NCI-H526 (cell line): ENCODE measurements around the gene GOLGA8B.
"Not testable (repeated sequence)": the region's sequence is repeated elsewhere in the genome, so short reads cannot be mapped to it uniquely, and the experiment has no call there.

Source experiments
- DNase-seq, 2 experiments: peaks; one replicate each; lab custom pipeline; 2025; lab: John Stamatoyannopoulos, UW

Gene GOLGA8B

DNA sequence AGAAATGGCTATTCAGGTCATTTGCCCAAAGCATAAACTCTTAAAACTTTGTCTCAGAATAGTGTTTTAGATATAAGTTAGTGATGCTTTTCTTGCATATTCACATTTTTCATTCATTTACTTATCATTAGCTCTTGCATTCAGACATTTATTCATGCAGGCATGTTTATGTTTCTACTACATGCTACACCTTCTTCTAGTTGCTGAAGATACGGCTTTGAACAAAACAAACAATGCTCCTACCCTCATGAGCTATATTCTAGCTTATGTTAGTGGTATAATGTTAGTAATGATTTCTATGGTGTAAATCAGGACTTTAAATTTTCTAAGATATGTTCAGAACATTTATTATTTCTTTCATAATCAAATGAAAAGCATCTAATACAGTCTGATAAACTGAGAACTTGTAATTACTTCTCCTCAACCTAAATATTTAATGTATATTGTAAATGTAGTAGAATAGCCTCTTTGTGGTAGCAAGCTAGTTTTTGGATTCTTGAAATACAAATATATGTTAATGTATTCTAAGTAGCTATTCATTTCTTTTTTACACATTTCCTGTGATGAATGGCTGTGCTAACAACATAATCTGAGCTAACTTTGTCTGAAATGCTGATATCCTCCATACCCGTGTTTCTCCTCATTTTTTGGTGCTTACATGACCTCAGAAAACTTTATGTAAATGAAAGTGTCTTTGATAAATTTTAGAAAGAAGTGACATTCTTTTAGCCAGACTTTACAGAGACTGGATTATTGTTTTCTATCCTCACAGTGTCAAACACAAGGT, 15.5 kb upstream of the GOLGA8B start:
- no peak for DNase-seq

DNA sequence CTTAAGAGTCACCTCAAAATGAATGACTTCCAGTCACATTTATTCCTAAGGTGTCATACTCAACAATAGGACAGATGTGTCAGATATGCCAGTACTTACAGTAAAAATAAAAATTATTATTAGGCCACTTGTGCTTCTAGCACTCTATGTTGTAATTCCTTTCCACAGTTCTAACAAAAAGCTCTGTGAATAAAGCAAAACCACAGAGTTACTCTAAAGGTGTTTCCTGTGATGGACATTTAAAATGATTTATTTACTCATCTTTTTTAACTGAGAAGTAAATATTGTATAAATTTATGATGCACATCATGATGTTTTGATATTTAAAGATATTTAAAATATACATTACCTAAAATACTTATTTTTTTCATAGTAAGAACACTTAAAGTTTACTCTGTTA, 13.9 kb upstream of the GOLGA8B start:
- DNase-seq = no peak

DNA sequence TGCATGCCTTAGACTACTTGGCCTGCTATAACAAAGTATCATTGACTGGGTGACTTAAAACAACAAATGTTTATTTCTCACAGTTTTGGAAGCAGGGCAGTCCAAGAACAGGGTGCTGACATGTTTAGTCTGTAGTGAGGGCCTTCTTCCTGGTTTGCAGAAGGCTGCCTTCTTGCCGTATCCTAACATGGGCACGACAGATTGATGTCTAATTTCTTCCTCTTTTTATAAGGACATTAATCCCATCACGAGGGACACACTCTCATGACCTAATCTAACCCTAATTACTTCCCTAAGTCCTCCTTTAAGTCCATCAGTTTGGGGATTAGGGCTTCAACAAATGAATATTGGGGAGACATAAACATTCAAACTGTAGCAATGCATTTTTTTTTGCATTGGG, 10.9 kb upstream of the GOLGA8B start:
- no peak for DNase-seq

DNA sequence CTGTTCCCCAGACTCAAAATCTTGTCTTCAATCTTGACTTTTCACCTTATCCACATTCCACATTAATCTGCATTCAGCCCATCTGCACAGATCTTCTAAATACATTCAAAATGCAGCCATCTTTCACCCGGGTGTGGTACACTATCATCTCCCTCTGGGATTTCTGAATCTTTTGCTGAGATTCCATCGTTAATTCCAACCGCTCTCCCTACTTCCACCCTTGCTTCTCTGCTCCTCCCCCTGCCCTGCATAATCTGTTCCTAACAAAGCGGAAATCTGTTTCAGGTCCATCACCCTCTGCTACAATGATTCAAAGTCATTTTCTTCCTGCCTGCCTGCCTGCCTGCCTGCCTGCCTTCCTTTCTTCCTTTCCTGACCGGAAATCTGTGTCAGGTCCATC, 7.9 kb upstream of the GOLGA8B start:
- no peak for DNase-seq

DNA sequence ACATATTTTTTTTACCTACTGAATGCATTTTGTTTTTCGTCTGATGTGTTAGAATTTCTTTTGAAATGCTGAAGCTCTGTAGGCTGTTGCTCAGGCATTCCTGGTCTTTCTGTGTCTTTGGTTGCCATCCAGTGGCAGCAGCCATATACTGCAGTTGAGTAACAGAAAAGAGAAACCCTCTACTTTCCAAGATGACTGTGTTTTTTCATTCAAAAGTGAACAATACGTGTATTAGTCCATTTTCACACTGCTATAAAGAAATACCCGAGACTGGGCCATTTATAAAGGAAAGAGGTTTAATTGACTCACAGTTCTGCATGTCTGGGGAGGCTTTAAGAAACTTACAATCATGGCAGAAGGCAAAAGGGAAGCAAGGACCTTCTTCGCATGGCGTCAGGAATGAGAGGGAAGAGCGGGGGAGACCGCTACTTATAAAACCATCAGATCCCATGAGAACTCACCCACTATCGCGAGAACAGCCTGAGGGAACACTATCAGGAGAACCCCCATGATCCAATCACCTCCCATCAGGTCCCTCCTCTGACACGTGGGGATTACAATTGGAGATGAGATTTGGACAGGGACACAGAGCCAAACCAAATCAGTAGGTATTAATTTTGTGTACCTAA, 4.7 kb upstream of the GOLGA8B start:
- peak; percentile 73 to 77 for DNase-seq

DNA sequence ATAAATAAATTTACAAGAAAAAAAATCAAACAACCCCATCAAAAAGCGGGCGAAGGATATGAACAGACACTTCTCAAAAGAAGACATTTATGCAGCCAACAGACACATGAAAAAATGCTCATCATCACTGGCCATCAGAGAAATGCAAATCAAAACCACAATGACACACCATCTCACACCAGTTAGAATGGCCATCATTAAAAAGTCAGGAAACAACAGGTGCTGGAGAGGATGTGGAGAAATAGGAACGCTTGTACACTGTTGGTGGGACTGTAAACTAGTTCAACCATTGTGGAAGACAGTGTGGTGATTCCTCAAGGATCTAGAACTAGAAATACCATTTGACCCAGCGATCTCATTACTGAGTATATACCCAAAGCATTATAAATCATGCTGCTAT, 2.5 kb upstream of the GOLGA8B start:
- not testable (repeated sequence) for DNase-seq

DNA sequence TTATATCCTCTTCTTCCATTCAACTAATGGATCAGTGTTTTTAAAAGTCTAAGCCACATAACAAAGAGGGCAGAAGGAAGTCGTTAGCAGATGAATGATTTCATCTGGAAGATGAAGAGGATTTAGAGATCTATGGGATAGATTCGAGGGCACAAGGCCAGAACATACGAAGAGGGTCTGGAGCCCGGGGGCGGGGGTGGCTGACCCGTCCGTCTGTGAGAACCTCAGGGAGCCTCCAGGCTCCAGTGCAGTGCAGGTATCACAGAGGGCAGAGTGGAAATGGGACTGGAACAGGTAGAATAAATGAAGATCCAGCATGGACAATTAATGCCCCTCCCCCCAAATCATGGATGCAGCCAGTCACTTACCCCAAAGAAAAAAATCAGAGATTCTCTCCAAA, 1.5 kb upstream of the GOLGA8B start:
- DNase-seq = no peak

DNA sequence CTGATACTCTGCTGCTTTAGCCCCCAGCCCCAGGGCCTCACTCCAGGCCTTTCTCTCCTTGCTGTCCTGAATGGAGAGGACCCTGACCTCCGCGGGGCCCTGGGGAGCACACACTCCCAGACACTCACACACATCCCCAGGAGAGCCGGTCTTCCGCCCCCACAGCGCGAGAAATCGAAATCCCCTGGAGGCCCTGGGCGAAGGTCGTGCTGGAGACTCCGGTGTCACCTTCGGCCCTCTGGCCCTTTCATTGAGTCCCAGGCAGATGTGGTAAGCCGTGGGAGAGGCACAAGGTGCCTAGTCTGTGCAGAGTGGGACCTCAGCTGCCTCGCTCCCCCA, 848 bp upstream of the GOLGA8B start:
- no peak for DNase-seq

DNA sequence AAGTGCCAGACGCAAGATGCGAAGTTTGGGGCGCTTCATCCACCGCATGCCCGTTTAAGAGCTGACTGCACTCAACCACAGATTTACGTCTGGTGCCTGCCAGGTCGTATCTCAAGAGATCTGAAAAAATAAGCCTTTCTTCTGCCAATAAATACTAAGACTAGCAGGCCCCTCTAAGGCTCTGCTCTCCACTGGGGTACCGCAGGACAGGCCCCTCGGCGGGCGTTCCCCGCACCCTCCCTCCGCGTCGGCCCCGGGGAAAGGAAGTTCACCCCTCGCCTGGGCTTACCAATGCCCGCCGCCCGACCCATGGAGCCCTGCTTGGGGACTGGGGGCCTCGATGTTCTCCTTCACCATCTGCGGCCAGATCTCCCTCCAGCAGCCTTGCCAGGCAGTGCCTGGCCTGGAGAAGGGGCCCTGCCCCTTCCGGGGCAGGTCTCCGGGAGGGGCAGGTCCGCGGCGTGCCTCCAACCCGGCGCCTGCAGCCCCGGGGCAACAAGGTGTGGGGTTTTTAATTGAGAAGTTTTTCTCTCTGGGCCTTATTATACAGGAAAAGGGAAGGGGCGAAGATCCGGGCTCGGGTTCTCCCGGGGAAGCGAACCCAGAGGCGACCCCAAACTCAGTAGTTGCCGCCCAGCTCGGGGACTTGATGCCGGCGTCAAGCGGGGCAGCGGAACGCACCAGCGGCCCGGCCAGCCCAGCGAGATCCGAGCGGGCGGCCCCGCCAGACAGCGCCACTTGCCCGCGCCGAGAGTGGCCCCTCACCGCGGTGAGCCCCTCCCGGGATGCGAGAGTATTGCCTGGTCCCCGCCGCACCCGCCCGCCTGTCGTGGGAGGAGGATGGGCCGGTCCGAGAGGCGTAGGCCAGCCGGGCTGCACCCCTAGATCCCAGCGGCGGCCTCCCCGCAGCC, 735 bp downstream of the GOLGA8B start:
- DNase-seq = peak in 1 of 2 experiments; percentile 68

DNA sequence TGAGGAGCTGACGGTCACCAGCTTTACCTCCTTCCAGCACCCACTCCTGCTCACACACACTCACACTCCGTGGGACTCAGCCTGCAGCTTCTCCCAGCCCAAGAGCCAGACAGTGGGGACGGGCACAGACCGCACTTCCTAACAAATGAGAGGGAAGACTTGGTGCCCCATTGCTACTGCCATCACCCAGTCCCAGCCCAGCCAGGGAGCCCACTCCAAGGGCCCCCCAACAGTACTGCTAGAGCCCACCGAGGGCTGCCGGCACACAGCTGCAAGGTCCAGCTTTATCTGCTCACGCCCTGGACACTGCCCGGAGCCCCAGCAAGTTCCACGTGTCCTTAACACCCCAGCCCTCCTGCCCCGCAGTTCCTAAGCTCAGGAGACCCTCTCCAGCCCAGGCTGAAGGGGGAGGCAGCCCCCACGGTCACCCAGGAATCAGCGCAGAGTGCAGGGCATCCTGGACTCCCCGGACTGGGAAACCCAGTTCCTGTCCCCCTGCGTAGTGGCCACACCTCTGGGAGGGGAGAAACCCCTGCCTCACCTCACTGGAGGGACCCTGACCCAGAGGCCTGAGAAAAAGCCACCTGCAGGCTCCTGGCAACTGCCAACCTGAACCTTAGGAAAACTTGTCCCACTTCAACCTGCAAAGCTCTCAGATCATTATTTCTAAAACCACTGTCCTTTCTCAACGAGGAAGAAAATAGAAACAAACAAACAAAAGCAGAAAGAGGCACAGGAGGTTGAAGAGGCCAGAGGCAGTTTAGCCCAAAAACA, 1.6 kb downstream of the GOLGA8B start:
- DNase-seq = not testable (repeated sequence)

DNA sequence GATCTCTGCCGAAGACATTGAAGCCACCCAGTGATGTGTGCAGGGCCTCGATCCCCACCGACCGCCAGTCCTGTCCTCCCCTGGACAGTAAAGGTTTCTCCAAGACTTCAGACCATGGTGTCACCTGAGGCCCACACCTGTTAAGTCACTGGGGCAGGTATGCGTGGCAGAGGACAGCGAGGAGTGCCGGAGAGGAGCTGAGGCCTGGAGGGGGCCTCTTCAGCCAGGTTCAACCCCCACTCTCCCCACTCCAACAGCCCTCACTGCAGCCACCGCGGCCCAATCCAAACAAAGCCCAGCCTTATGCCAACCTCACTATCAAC, 2.4 kb downstream of the GOLGA8B start:
- no peak for DNase-seq

DNA sequence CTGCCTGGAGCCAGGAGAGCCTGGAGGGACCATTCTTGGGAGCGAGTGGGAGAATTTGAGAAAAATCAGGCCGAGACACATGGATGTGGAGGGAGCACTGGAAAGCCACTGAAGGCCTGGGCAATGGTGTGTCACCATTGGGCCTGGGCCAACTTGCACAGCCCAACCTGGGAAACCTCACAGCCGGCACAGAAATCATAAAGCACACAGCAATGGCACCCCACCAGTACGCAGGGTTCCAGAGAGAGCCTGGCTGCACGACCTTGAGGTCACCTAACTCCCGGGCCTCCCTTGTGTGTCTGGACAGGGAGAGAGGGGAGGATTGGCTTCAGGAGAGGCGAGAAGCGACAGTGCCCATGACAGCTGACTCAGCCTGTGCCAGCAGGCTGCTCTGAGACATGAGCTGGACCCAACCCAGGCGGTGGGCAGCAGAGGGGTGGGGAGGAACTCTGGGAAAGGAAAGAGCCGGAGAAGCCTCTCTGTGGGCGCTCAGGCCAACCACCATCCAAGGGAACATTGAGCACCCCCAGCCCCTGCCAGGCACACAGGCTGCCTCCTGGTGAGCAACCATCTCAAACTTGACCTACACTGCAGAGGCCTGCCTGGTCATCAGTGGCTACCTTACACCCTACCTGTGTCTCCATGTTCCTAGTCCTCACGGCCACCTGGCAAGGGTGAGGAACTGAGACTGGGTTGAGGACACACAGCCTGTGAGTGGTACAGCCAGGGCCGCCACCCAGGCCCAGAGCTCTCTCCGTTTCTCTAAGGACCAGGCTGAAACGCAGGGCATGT, 3.0 kb downstream of the GOLGA8B start:
- not testable (repeated sequence) for DNase-seq

DNA sequence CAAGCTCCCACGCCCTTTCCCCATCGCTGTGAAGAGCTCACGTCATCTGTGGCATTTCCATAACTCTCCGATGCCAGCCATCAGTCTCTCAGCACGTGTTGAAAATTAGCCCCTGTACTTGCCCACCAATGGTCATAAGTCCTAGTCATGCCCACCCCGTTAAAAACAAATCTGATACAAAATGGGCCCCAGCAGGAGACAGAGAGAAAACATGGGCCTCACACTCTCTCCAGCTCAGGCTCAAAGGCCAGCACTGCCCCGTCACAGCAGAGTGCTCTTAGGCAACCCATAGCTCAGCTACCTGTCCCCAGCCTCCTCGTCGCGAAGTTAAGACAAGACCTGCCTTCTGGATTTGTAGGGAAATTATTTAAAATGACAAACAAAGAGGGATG, 5.2 kb downstream of the GOLGA8B start:
- DNase-seq = no peak

DNA sequence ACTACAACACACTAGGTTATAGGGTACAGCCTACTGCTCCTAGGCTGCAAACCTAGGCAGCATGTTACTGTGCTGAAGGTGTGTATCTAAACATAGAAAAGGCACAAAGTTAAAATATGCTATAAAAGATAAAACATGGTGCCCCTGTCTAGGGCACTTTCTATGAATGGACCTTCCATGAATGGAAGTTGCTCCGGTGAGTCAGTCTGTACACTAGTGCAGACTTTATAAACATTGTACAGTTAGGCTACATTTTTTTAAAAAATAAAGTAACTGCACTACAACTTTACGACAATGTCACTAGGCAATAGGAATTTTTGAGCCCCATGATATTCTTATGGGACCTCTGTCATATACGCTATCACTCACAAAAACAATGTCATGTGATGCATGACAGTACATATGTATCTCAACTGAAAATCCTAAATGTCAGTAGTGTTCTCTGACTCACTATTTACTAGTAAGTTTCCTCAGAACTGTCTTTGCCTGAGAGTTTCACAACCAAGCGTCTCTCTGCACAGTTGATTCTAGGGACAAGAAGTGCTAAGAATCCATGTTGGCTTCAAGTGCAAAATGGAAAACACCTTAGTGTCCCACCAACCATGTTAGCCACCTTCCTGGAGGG, 5.7 kb downstream of the GOLGA8B start:
- not testable (repeated sequence) for DNase-seq

DNA sequence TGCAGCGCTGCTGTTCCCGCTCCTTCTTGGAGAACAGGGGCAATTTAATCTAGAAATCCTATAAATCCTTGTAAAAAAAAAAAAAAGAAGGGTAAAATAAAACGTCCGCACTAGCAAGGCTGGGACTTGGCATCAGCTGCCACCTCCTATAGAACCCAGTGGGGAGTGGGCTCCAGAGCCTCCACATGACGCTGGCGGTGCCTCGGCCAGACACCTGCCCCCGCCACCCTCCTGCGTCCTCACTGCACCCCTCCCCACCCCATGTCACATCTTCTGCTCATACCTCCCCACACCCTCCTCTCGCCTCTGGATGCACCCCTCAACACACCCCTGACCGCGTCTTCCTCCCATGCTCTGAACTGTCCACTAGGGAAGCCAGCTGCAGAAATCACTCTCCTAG, 8.4 kb downstream of the GOLGA8B start:
- DNase-seq = not testable (repeated sequence)

DNA sequence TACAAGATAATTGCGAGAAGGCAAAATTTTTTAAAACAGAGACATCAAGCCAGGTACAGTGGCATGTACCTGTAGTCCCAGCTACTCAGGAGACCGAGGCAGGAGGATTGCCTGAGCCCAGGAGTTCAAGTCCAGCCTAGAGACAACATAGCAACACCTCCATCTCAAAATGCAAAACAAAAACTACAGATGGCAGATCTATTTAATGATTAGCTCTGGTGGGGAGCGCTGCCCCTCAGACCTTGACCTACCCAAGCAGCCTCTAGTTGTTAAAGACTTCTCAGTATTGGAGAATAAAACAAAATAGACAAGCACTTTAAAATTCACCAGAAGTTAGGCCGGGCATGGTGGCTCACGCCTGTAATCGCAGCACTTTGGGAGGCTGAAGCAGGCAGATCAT, 10.5 kb downstream of the GOLGA8B start:
- not testable (repeated sequence) for DNase-seq

DNA sequence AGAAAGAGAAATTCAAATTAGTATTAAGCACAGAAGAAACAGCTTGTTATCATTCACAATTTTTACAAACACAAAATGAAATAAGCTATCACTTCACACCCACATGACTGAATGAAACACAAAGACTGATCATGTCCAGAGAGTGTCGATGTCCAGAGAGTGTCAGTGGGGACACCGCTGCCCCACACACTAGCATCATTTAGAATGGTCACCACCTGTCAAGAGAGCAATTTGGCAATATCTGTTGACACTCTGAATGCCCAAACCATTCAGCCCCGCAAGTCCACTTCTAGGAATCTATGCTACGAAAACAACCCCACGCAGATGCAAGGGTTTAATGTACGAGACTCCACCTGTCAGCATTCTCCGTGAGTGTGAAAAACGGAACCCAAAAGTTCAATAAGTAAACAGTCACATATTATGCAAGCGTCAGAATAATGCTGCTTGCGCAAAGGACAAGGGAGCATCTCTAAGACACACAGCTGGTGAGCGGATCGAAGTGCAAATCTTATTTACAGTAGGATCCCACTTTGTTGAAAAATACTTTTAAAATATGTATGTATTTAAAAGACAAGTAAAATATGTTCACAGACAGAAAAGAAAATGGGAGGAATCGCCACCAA, 11.3 kb downstream of the GOLGA8B start:
- DNase-seq = not testable (repeated sequence)

DNA sequence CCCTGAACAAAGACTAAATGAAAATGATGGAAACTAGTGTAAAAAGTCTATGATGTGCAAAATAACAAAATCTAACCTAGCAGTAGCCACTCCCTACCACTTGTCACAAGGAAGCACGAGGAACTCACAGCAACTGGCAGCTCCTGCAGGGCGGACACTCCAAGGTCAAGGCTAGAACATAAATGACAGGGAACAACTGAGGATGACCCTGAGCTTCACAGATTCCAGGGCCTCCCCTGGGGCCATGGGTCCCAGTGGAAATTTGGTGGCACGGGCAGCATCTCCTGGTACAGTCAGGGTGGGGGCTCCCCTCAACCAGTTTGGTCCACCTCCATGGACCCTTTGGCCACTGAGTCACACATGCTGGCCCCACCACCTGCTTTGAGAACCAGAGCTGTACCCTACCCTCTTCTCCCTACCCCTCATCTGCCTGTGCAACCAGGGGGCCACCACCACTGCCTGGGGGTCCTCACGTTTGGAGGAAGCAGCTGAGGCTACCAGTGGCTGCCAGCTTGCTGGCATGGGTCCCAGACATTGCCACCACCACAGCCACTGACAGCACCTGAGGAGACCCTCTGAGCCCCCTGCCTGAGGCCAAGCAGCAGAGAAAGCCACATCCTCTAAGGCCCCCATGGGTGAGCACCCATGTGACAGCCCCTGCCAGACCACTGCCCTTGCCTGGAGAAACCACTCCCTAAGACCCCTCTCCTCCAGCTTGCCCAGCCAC, 13.6 kb downstream of the GOLGA8B start:
- not testable (repeated sequence) for DNase-seq

DNA sequence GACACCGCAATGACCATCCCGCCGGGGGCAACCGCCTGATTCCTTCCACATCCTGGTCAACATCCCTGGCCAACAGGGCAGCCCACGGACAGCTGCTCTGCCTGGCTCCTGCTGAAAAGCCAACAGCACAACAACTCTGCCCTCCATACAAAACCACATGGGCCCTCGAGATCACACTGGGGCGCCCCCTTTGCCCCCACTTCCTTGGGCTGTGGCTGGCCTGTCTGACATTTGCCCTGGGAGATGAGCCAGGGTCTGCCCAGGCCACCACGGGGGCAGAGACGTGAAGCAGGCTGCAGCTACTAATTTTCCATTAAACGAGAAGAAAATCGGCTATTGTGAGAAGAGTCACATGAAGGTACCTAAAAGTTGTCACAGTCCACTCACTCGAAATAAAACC, 16.3 kb downstream of the GOLGA8B start:
- not testable (repeated sequence) for DNase-seq

DNA sequence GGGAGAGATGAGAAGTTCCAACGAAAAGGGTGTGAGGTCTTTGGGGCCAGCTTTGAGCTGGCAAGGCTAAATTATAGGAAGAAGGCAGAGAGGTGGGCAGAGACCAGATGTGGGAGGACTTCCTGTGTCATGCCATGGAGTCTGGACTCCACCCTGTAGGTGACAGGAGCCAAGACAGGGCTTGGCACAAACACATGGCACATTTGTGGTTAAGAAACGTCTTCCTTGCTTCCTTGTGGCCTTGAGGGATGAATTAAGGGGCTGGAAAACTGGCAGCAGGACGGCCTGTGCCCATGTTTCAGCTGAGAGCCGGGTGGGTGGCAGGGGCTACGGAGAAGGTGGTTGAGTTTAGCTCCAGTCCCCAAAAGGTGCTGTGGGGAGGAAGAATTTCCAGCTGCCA, 18.7 kb downstream of the GOLGA8B start:
- DNase-seq = not testable (repeated sequence)
